NT2/D1 (cell line): ENCODE results near the gene SLC9C2.
A peak's percentile ranks its signal among the peaks of the same experiment; 100 is the strongest.
"Not testable (repeated sequence)": the region's sequence is repeated elsewhere in the genome, so short reads cannot be mapped to it uniquely, and the experiment has no call there.

ENCODE experiments used
- DNase-seq: peaks from one replicate; pipeline ENCODE4 v3.0.0-alpha.2; 2011; ENCODE audit warnings: low read depth, low spot score
- H3K27me3 ChIP-seq: 2 replicates; pipeline ENCODE4 v1.6.0; 2011; ENCODE audit warnings: mild to moderate bottlenecking; ENCODE audit not compliant: insufficient read length, insufficient read depth
- H3K36me3 ChIP-seq: 2 replicates; pipeline ENCODE4 v1.6.1; 2011; ENCODE audit warnings: mild to moderate bottlenecking, low read length, mixed read lengths; ENCODE audit not compliant: insufficient read depth, insufficient read length
- H3K4me1 ChIP-seq: 2 replicates; pipeline ENCODE4 v1.5.1; 2011; ENCODE audit not compliant: insufficient read depth, insufficient read length
- H3K4me3 ChIP-seq: 2 replicates; pipeline ENCODE4 v1.5.1; 2011; ENCODE audit warnings: low read depth; ENCODE audit not compliant: insufficient read length
- H3K9ac ChIP-seq: 2 replicates; pipeline ENCODE4 v1.6.0; 2011; ENCODE audit warnings: low read depth; ENCODE audit not compliant: insufficient read length
- H3K9me3 ChIP-seq: 2 replicates; pipeline ENCODE4 v1.5.1; 2011; ENCODE audit warnings: mild to moderate bottlenecking, low read length; ENCODE audit not compliant: insufficient read depth
- SUZ12 ChIP-seq: IDR thresholded peaks from 2 replicates; pipeline ENCODE4 v1.6.1; 2011; ENCODE audit not compliant: insufficient read length, insufficient read depth; ENCODE audit errors: extremely low read depth
- YY1 ChIP-seq: IDR thresholded peaks from 2 replicates; pipeline ENCODE4 v1.6.1; 2011; ENCODE audit not compliant: insufficient read length, insufficient read depth
- ZNF274 ChIP-seq: IDR thresholded peaks from 2 replicates; pipeline ENCODE4 v1.6.1; 2011; ENCODE audit warnings: mild to moderate bottlenecking, low read depth, low read length

The SLC9C2 gene

GRCh38 chr1:173568483-173568882 is 34.4 kb downstream of the SLC9C2 start:
- Histone ChIP-seq H3K4me1 (no peaks in the 10 kb centered on the region), H3K4me3 (no peak overlapping the region), H3K36me3 (no peaks in the 10 kb centered on the region), H3K9ac (no peak overlapping the region), H3K27me3 (no peaks in the 10 kb centered on the region), H3K9me3 (0 out of 2 replicates have a peak, but pooled peaks cover 6% of the 10 kb centered on the region)
- DNase-seq, result no peak
- TF ChIP-seq SUZ12, result no peak
- no peak for TF ChIP-seq YY1
- no peak for TF ChIP-seq ZNF274

GRCh38 chr1:173563846-173564245 is 39.0 kb downstream of the SLC9C2 start:
- not testable (repeated sequence) for H3K36me3 ChIP-seq, H3K4me3 ChIP-seq, H3K9ac ChIP-seq, H3K27me3 ChIP-seq, H3K9me3 ChIP-seq, DNase-seq, H3K4me1 ChIP-seq

GRCh38 chr1:173562813-173563212 is 40.1 kb downstream of the SLC9C2 start:
- Histone ChIP-seq H3K9ac (no peak overlapping the region), H3K4me1 (no peaks in the 10 kb centered on the region), H3K4me3 (no peak overlapping the region), H3K36me3 (no peaks in the 10 kb centered on the region), H3K9me3 (no peaks in the 10 kb centered on the region), H3K27me3 (no peaks in the 10 kb centered on the region)
- DNase-seq, result peak; percentile 33
- no peak for TF ChIP-seq YY1
- no peak for TF ChIP-seq ZNF274
- TF ChIP-seq SUZ12, result no peak

GRCh38 chr1:173561263-173561662 is 41.6 kb downstream of the SLC9C2 start:
- TF ChIP-seq ZNF274 (no peak), YY1 (no peak), SUZ12 (no peak)
- H3K9ac ChIP-seq, result no peak overlapping the region
- no peak overlapping the region for H3K4me3 ChIP-seq
- H3K4me1 ChIP-seq, result no peaks in the 10 kb centered on the region
- no peak for DNase-seq
- H3K27me3 ChIP-seq, result no peaks in the 10 kb centered on the region
- no peaks in the 10 kb centered on the region for H3K9me3 ChIP-seq
- H3K36me3 ChIP-seq, result no peaks in the 10 kb centered on the region

- no peaks in the 10 kb centered on the region for H3K36me3 ChIP-seq
- DNase-seq, result no peak
- no peaks in the 10 kb centered on the region for H3K9me3 ChIP-seq
- no peak for TF ChIP-seq YY1
- no peak for TF ChIP-seq ZNF274
- TF ChIP-seq SUZ12, result no peak
- H3K9ac ChIP-seq, result no peak overlapping the region
- no peak overlapping the region for H3K4me3 ChIP-seq
- no peaks in the 10 kb centered on the region for H3K4me1 ChIP-seq
- H3K27me3 ChIP-seq, result no peaks in the 10 kb centered on the region
Measured at GRCh38 chr1:173560285-173560880, 42.5 kb downstream of the SLC9C2 start.

GRCh38 chr1:173555651-173556305 is 47.1 kb downstream of the SLC9C2 start:
- no peak for TF ChIP-seq YY1
- TF ChIP-seq SUZ12, result no peak
- TF ChIP-seq ZNF274, result no peak
- Histone ChIP-seq H3K27me3 (no peaks in the 10 kb centered on the region), H3K36me3 (no peaks in the 10 kb centered on the region), H3K4me1 (no peaks in the 10 kb centered on the region), H3K9me3 (no peaks in the 10 kb centered on the region), H3K9ac (no peak overlapping the region), H3K4me3 (no peak overlapping the region)
- no peak for DNase-seq

GRCh38 chr1:173554541-173555250 is 48.2 kb downstream of the SLC9C2 start:
- no peak for TF ChIP-seq YY1
- no peak for TF ChIP-seq SUZ12
- TF ChIP-seq ZNF274, result no peak
- DNase-seq, result no peak
- no peaks in the 10 kb centered on the region for H3K27me3 ChIP-seq
- no peak overlapping the region for H3K4me3 ChIP-seq
- no peaks in the 10 kb centered on the region for H3K4me1 ChIP-seq
- no peak overlapping the region for H3K9ac ChIP-seq
- H3K36me3 ChIP-seq, result no peaks in the 10 kb centered on the region
- H3K9me3 ChIP-seq, result no peaks in the 10 kb centered on the region
